GM12864 (cell line): Measurements from ENCODE around the gene SLTM.
A peak's percentile ranks its signal among the peaks of the same experiment; 100 is the strongest.
"Not testable (repeated sequence)": the region's sequence is repeated elsewhere in the genome, so short reads cannot be mapped to it uniquely, and the experiment has no call there.

Experiments used
- DNase-seq: peaks from one replicate; pipeline ENCODE4 v3.0.0-alpha.2; 2011; ENCODE audit warnings: low read depth
- H3K4me3 ChIP-seq: 2 replicates; pipeline ENCODE4 v1.5.1; 2011; ENCODE audit warnings: mild to moderate bottlenecking, low read depth, low read length, control low read depth
- TF ChIP-seq, protein P1 (sequence below): IDR thresholded peaks from 2 replicates; pipeline ENCODE4 v1.5.1; 2011; ENCODE audit warnings: low read depth, mild to moderate bottlenecking, moderate library complexity, low read length, control low read depth, inconsistent platforms; ENCODE audit errors: missing control alignments

Gene SLTM

DNA sequence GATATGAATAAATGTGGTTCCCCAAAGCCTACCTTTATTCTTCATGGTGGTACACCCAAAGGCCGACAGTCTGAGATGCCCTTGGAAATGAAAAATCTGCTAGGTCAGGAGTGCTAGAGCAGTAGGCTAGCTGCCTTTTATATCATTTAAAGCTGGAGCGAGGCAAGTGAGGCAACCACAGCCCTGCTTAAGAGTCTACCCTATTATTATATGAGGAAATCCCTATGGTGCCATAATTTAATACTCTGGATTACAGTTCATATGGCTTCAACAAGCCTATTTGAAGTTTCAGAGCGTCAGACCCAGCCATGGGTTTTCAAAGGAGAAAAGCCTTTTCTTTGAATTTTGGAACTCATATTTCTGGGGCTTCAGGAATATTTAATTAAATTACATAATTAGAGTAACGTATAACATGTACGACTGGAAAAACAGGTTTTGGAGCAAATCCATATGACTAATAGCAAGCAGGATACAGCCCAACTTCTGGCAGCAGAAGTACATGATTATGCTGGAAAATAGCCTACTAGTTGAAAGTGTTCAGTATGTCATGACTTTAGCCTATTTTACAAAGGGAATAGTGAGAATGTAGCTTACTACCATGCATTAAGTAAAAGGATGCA lies 18.0 kb upstream of the SLTM start:
- H3K4me3 ChIP-seq, result no peak overlapping the region
- no peak for DNase-seq

GRCh38 chr15:58947179-58947578 lies 13.7 kb upstream of the SLTM start:
- DNase-seq, result no peak
- TF ChIP-seq, protein P1, sequence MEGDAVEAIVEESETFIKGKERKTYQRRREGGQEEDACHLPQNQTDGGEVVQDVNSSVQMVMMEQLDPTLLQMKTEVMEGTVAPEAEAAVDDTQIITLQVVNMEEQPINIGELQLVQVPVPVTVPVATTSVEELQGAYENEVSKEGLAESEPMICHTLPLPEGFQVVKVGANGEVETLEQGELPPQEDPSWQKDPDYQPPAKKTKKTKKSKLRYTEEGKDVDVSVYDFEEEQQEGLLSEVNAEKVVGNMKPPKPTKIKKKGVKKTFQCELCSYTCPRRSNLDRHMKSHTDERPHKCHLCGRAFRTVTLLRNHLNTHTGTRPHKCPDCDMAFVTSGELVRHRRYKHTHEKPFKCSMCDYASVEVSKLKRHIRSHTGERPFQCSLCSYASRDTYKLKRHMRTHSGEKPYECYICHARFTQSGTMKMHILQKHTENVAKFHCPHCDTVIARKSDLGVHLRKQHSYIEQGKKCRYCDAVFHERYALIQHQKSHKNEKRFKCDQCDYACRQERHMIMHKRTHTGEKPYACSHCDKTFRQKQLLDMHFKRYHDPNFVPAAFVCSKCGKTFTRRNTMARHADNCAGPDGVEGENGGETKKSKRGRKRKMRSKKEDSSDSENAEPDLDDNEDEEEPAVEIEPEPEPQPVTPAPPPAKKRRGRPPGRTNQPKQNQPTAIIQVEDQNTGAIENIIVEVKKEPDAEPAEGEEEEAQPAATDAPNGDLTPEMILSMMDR, result no peak
- H3K4me3 ChIP-seq, result no peak overlapping the region

More for the DNA sequence above, 18.0 kb upstream of the SLTM start:
- TF ChIP-seq, protein P1, result no peak

DNA sequence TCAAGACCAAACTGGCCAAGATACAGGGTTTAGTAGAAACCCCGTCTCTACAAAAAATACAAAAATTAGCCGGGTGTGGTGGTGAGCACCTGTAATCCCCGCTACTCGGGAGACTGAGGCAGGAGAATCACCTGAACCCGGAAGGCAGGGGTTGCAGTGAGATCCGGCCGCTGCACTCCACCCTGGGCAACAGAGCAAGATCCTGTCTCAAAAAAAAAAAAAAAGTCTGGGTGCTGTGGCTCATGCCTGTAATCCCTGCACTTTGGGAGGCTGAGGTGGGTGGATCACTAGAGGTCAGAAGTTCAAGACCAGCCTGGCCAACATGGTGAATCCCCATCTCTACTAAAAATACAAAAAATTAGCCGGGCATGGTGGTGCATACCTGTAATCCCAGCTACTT lies 1.5 kb upstream of the SLTM start:
- not testable (repeated sequence) for H3K4me3 ChIP-seq, DNase-seq

GRCh38 chr15:58934521-58934920 lies 1.0 kb upstream of the SLTM start:
- H3K4me3 ChIP-seq, result peak overlapping the region; percentile 98; the same call in 1 of the 2 replicates
- TF ChIP-seq, protein P1, result no peak
- no peak for DNase-seq

DNA sequence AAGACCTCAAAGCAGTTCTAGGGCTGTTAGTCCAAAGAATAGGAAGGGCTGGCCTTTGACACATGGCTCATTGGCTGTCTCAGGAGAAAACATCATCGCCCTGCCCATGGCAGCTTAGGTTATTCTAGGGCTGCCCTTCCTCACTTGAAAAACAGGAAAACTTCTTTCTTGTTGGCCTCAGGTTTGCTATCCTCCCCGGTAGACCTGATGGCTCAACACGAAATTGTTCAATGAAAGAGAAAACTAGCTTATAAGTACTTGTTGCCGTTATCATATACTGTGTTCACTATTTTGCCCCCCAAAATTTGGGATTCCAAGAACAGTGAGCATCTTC lies 602 bp upstream of the SLTM start:
- DNase-seq, result no peak
- H3K4me3 ChIP-seq, result peak overlapping the region; percentile 98

DNA sequence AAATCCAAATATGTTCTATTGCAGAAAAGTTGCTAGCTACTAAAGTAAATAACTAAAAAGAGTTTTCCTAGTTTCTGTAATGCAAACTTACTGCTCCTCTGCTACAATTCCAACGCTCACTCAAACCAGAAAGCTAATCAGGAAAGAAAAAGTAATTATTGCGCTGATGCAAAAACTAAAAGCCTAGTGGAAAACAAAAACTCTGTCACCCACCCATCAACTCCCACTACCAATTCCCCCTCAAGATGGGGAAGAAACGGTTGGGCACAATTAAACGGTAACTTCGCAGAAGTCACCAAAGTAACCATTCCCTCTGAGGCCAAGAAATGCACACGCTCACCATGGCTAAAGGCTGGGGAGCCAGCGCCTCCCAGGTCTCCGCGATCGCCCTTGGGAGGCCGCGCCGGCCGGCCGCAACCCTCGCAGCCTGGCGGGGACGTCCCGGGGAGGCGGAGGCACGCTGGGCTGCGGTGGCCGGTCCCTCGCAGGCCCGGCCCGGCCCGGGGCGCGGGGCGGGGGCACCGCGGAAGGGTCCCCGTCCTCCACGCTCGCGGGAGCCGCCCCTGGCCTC lies 684 bp downstream of the SLTM start:
- DNase-seq, result no peak
- peak overlapping the region; percentile 98 for H3K4me3 ChIP-seq
- TF ChIP-seq, protein P1, result no peak

More for the DNA sequence above, 602 bp upstream of the SLTM start:
- TF ChIP-seq, protein P1, result no peak

GRCh38 chr15:58931987-58932588 lies 1.4 kb downstream of the SLTM start:
- H3K4me3 ChIP-seq, result peak overlapping the region; percentile 98

More at GRCh38 chr15:58931987-58932588, 1.4 kb downstream of the SLTM start:
- TF ChIP-seq, protein P1, result no peak
- DNase-seq, result peak; percentile 31
